HepG2 (cell line): ENCODE results near the gene SIVA1. TPM values are rescaled to one million over a fixed set of nuclear protein-coding genes. Genes with fewer than 3 reads are reported as not detected.
A peak's percentile ranks its signal among the peaks of the same experiment; 100 is the strongest.

Experiments used
- CCAR2 ChIP-seq: fragments of 200-400 bp; formaldehyde crosslinking; optimal IDR thresholded peaks from 2 replicates; pipeline ENCODE3; 2018; ENCODE audit warnings: low read depth, mild to moderate bottlenecking, low read length, moderate library complexity
- HHEX ChIP-seq: IDR thresholded peaks from 2 replicates; pipeline ENCODE4 v1.6.1; 2016; ENCODE audit warnings: control low read depth
- HOMEZ ChIP-seq: IDR thresholded peaks from 2 replicates; pipeline ENCODE4 v1.6.1; 2016; ENCODE audit warnings: low read depth
- KDM2A ChIP-seq: sonication (generic); formaldehyde crosslinking; IDR thresholded peaks from 2 replicates; pipeline ENCODE4 v1.4.0; 2020; ENCODE audit warnings: low read depth, missing genetic modification reagents, borderline replicate concordance
- KLF13 ChIP-seq: sonication (generic); formaldehyde crosslinking; IDR thresholded peaks from 2 replicates; pipeline ENCODE4 v1.4.0; 2020; ENCODE audit warnings: mild to moderate bottlenecking, missing genetic modification reagents
- MLXIP ChIP-seq: sonication (generic); formaldehyde crosslinking; IDR thresholded peaks from 2 replicates; pipeline ENCODE4 v1.9.0; 2021; ENCODE audit warnings: missing genetic modification reagents, borderline replicate concordance
- NFE2L1 ChIP-seq: sonication (generic); formaldehyde crosslinking; IDR thresholded peaks from 2 replicates; pipeline ENCODE4 v1.4.0; 2020; ENCODE audit warnings: missing genetic modification reagents, mild to moderate bottlenecking, borderline replicate concordance
- POLR2A ChIP-seq, 2 experiments: IDR thresholded peaks; 2 replicates each; pipeline ENCODE4 v1.6.1; 2011; ENCODE audit warnings: low read depth in 2 of 2, low read length in 2 of 2, mild to moderate bottlenecking in 1 of 2, moderate library complexity in 1 of 2; ENCODE audit not compliant: insufficient read depth in 1 of 2
- RBAK ChIP-seq: sonication (generic); formaldehyde crosslinking; IDR thresholded peaks from 2 replicates; pipeline ENCODE4 v1.5.1; 2020; ENCODE audit warnings: mild to moderate bottlenecking, missing genetic modification reagents
- SIX1 ChIP-seq: sonication (generic); formaldehyde crosslinking; IDR thresholded peaks from 2 replicates; pipeline ENCODE4 v1.4.0; 2020; ENCODE audit warnings: missing genetic modification reagents, borderline replicate concordance
- TAF1 ChIP-seq: sonication (generic); formaldehyde crosslinking; IDR thresholded peaks from 2 replicates; pipeline ENCODE4 v1.4.0; 2020; ENCODE audit warnings: missing genetic modification reagents
- ZBTB4 ChIP-seq: sonication (generic); formaldehyde crosslinking; IDR thresholded peaks from 2 replicates; pipeline ENCODE4 v1.4.0; 2020; ENCODE audit warnings: missing genetic modification reagents, mild to moderate bottlenecking, borderline replicate concordance
- ZFP82 ChIP-seq: sonication (generic); formaldehyde crosslinking; IDR thresholded peaks from 2 replicates; pipeline ENCODE4 v1.5.1; 2020; ENCODE audit warnings: mild to moderate bottlenecking, missing genetic modification reagents, borderline replicate concordance
- ZNF333 ChIP-seq: sonication (generic); formaldehyde crosslinking; IDR thresholded peaks from 2 replicates; pipeline ENCODE4 v1.4.0; 2020; ENCODE audit warnings: mild to moderate bottlenecking, missing genetic modification reagents, borderline replicate concordance
- ZNF337 ChIP-seq: sonication (generic); formaldehyde crosslinking; IDR thresholded peaks from 2 replicates; pipeline ENCODE4 v1.5.1; 2020; ENCODE audit warnings: missing genetic modification reagents, low read depth, mild to moderate bottlenecking, borderline replicate concordance
- ZNF512B ChIP-seq: sonication (generic); formaldehyde crosslinking; IDR thresholded peaks from 2 replicates; pipeline ENCODE4 v1.5.1; 2020; ENCODE audit warnings: missing genetic modification reagents, mild to moderate bottlenecking, borderline replicate concordance
- ZNF720 ChIP-seq: sonication (generic); formaldehyde crosslinking; IDR thresholded peaks from 2 replicates; pipeline ENCODE4 v1.4.0; 2020; ENCODE audit warnings: missing genetic modification reagents
- ZNF75D ChIP-seq: sonication (generic); formaldehyde crosslinking; IDR thresholded peaks from 2 replicates; pipeline ENCODE4 v1.8.1; 2023; ENCODE audit warnings: missing genetic modification reagents, mild to moderate bottlenecking, borderline replicate concordance
- ZNF768 ChIP-seq: sonication (generic); formaldehyde crosslinking; IDR thresholded peaks from 2 replicates; pipeline ENCODE4 v1.4.0; 2020; ENCODE audit warnings: missing genetic modification reagents
- polyA plus RNA-seq, 8 experiments: library from polyadenylated mRNA; depleted of rRNA in 3 of 8; stranded (reverse) in 7 of 8; unstranded in 1 of 8; fragments of >200 nt; fragmentation: Illumina TruSeq in 4 of 8; extraction: Trizol in 4 of 8; gene quantifications; 2 replicates each; pipeline versions ENCODE4 v1.2.1 to v1.2.3, GENCODE V29; 2011 to 2016; ENCODE audit warnings: low read depth in 4 of 8, missing spikeins in 1 of 8, mixed read lengths in 1 of 8; ENCODE audit not compliant: insufficient read depth in 1 of 8
- total RNA-seq, 5 experiments: library from RNA; depleted of rRNA; stranded (reverse); fragments of >200 nt; fragmentation: Illumina TruSeq; extraction: Trizol; gene quantifications; 2 replicates each; pipeline ENCODE4 v1.2.3, GENCODE V29; 2016; ENCODE audit warnings: low read depth in 1 of 5

The SIVA1 gene
- total and polyA plus RNA-seq, 2 of the 13 experiments (the other 11 are each of a cell fraction or from before 2014, with no cell fraction given): 123 to 186 TPM

- no peak for TF ChIP-seq ZBTB4 (CRISPR knock-in tag)
- TF ChIP-seq NFE2L1 (CRISPR knock-in tag): no peak
- no peak for TF ChIP-seq HOMEZ (CRISPR knock-in tag)
- TF ChIP-seq CCAR2: no peak
- TF ChIP-seq MLXIP (CRISPR knock-in tag): no peak
- no peak for TF ChIP-seq HHEX (CRISPR knock-in tag)
- no peak for TF ChIP-seq ZNF768 (CRISPR knock-in tag)
- no peak for TF ChIP-seq TAF1 (CRISPR knock-in tag)
- no peak for TF ChIP-seq ZNF337 (CRISPR knock-in tag)
- no peak for TF ChIP-seq ZNF512B
- no peak for TF ChIP-seq ZNF75D (CRISPR knock-in tag)
- TF ChIP-seq ZNF333 (CRISPR knock-in tag): no peak
- TF ChIP-seq KDM2A (CRISPR knock-in tag): no peak
- no peak for TF ChIP-seq ZFP82 (CRISPR knock-in tag)
- no peak for TF ChIP-seq ZNF720
- no peak for TF ChIP-seq SIX1 (CRISPR knock-in tag)
- TF ChIP-seq POLR2A (IDR thresholded peaks at IDR 0.05; ENCODE audit: insufficient read depth in 1 of 2, low read depth in 2 of 2, low read length in 2 of 2): peak in 1 of 2 experiments; percentile 7; a peak in 1 of 4 replicates
- TF ChIP-seq KLF13 (CRISPR knock-in tag): no peak
- TF ChIP-seq RBAK (CRISPR knock-in tag): no peak
These were observed 43.1 kb downstream of the SIVA1 start (continued) for GRCh38 chr14:104795781-104796686.
